GM19023 (cell line): Measurements from ENCODE around the gene FOXO1.

Experiments
- ATAC-seq: cut with Tn5 transposase; IDR thresholded peaks from one replicate; pipeline ENCODE4 v1.9.1; 2021; ENCODE audit warnings: mild to moderate bottlenecking, moderate library complexity; ENCODE audit not compliant: unreplicated experiment

FOXO1 gene

GRCh38 chr13:40582531-40582930 is 83.9 kb downstream of the FOXO1 start:
- no peak for ATAC-seq

GRCh38 chr13:40581277-40581579 is 85.2 kb downstream of the FOXO1 start:
- ATAC-seq: no peak

- ATAC-seq: no peak
These were observed 85.7 kb downstream of the FOXO1 start for GRCh38 chr13:40580566-40581276.

GRCh38 chr13:40579535-40579934 is 86.9 kb downstream of the FOXO1 start:
- no peak for ATAC-seq

GRCh38 chr13:40578055-40578454 is 88.4 kb downstream of the FOXO1 start:
- no peak for ATAC-seq

- no peak for ATAC-seq
These were observed 90.1 kb downstream of the FOXO1 start for GRCh38 chr13:40576369-40576768.

- no peak for ATAC-seq
These were observed 93.5 kb downstream of the FOXO1 start for GRCh38 chr13:40572961-40573360.

- ATAC-seq: no peak
These were observed 95.0 kb downstream of the FOXO1 start for GRCh38 chr13:40571338-40571963.

- no peak for ATAC-seq
These were observed 95.5 kb downstream of the FOXO1 start for GRCh38 chr13:40570930-40571329.

GRCh38 chr13:40569024-40569350 is 97.5 kb downstream of the FOXO1 start:
- ATAC-seq: no peak

GRCh38 chr13:40568246-40569023 is 98.0 kb downstream of the FOXO1 start:
- ATAC-seq: no peak

GRCh38 chr13:40566811-40567210 is 99.6 kb downstream of the FOXO1 start:
- ATAC-seq: no peak

- ATAC-seq: no peak
These were observed 100.9 kb downstream of the FOXO1 start for GRCh38 chr13:40565282-40566148.

- ATAC-seq: no peak
These were observed 102.0 kb downstream of the FOXO1 start for GRCh38 chr13:40564342-40565001.

- no peak for ATAC-seq
These were observed 102.9 kb downstream of the FOXO1 start for GRCh38 chr13:40563350-40564125.

GRCh38 chr13:40562975-40563349 is 103.5 kb downstream of the FOXO1 start:
- no peak for ATAC-seq

GRCh38 chr13:40559915-40560314 is 106.5 kb downstream of the FOXO1 start:
- no peak for ATAC-seq

GRCh38 chr13:40558656-40559055 is 107.8 kb downstream of the FOXO1 start:
- ATAC-seq: no peak

- no peak for ATAC-seq
These were observed 110.0 kb downstream of the FOXO1 start for GRCh38 chr13:40556453-40556852.

- no peak for ATAC-seq
These were observed 113.1 kb downstream of the FOXO1 start for GRCh38 chr13:40553356-40553755.
